H1 (cell line): ENCODE results near the gene STX11. TPM values are rescaled to one million over a fixed set of nuclear protein-coding genes. Genes with fewer than 3 reads are reported as not detected.

ENCODE experiments used
- CTCF ChIA-PET: fragments of 300-600 bp; sonication (Branson Sonifier 250); formaldehyde crosslinking; loops from one replicate; lab custom pipeline; 2021; ENCODE audit not compliant: partially characterized antibody; lab: Charles Lee
- POLR2A ChIA-PET: fragments of 300-600 bp; sonication (Branson Sonifier 250); formaldehyde crosslinking; loops from one replicate; lab custom pipeline; 2021; ENCODE audit warnings: inconsistent platforms; ENCODE audit not compliant: partially characterized antibody; lab: Charles Lee
- DNase-seq, 2 experiments: peaks; one replicate each; pipeline versions ENCODE4 v3.0.0 to v3.0.0-alpha.2; 2010 to 2022; ENCODE audit warnings: low spot score in 2 of 2, low read depth in 1 of 2, mixed read lengths in 1 of 2
- FAIRE-seq: peaks from 2 replicates; lab custom pipeline; 2011; peaks lifted over from hg19 to GRCh38; lab: Jason Lieb, UNC
- H2AFZ ChIP-seq: 2 replicates; pipeline ENCODE4 v1.8.1; 2012; ENCODE audit warnings: low read length, inconsistent platforms
- H2AK5ac ChIP-seq: 2 replicates; pipeline ENCODE4 v1.6.1; 2013; ENCODE audit warnings: low read depth, low read length
- H2BK120ac ChIP-seq: replicated peaks from 2 replicates; pipeline ENCODE3; 2013; ENCODE audit warnings: low read depth, low read length, inconsistent platforms
- H2BK12ac ChIP-seq: 2 replicates; pipeline ENCODE4 v1.6.1; 2013; ENCODE audit warnings: low read depth, low read length
- H2BK15ac ChIP-seq: 2 replicates; pipeline ENCODE4 v1.6.1; 2013; ENCODE audit warnings: low read length
- H2BK20ac ChIP-seq: 2 replicates; pipeline ENCODE4 v1.6.1; 2013; ENCODE audit warnings: low read length
- H2BK5ac ChIP-seq: 2 replicates; pipeline ENCODE4 v1.6.1; 2013; ENCODE audit warnings: low read depth, low read length
- H3K14ac ChIP-seq: 2 replicates; pipeline ENCODE4 v1.6.1; 2013; ENCODE audit warnings: inconsistent platforms; ENCODE audit not compliant: insufficient read length
- H3K18ac ChIP-seq: 2 replicates; pipeline ENCODE4 v1.6.1; 2013; ENCODE audit warnings: low read length; ENCODE audit errors: extremely low read depth
- H3K23ac ChIP-seq: 2 replicates; pipeline ENCODE4 v1.6.1; 2013; ENCODE audit warnings: inconsistent platforms; ENCODE audit not compliant: insufficient read length
- H3K23me2 ChIP-seq: 2 replicates; pipeline ENCODE4 v1.6.1; 2013; ENCODE audit warnings: low read depth, low read length
- H3K27ac ChIP-seq: 2 replicates; pipeline ENCODE4 v1.6.1; 2011; ENCODE audit warnings: low read depth, low read length, inconsistent platforms
- H3K27me3 ChIP-seq, 4 experiments: replicated peaks in 1 of 4; 1 replicate in 1 of 4; 2 replicates in 3 of 4; pipeline versions ENCODE4 v1.6.1 to v1.8.1; 2011 to 2013; ENCODE audit warnings: low read length in 3 of 4, mild to moderate bottlenecking in 3 of 4, inconsistent platforms in 2 of 4, mixed read lengths in 2 of 4, moderate library complexity in 1 of 4; ENCODE audit not compliant: control insufficient read depth in 3 of 4, insufficient read depth in 3 of 4; ENCODE audit errors: extremely low read depth in 1 of 4
- H3K36me3 ChIP-seq, 4 experiments: 2 replicates each; pipeline versions ENCODE4 v1.6.1 to v1.8.1; 2011 to 2013; ENCODE audit warnings: mild to moderate bottlenecking in 4 of 4, low read length in 3 of 4, moderate library complexity in 2 of 4, control low read depth in 1 of 4, inconsistent platforms in 1 of 4; ENCODE audit not compliant: insufficient read depth in 4 of 4, control insufficient read depth in 2 of 4
- H3K4ac ChIP-seq: replicated peaks from 2 replicates; pipeline ENCODE3; 2013; ENCODE audit warnings: low read length, low read depth, mixed read lengths, inconsistent platforms; ENCODE audit not compliant: insufficient read length
- H3K4me1 ChIP-seq, 4 experiments: replicated peaks in 1 of 4; 1 replicate in 1 of 4; 2 replicates in 3 of 4; pipeline versions ENCODE4 v1.6.1 to v1.8.1; 2011 to 2013; ENCODE audit warnings: low read length in 3 of 4, inconsistent platforms in 2 of 4, mixed read lengths in 1 of 4; ENCODE audit not compliant: insufficient read depth in 4 of 4, control insufficient read depth in 3 of 4
- H3K4me2 ChIP-seq, 2 experiments: 2 replicates each; pipeline versions ENCODE4 v1.6.1 to v1.8.1; 2011 to 2013; ENCODE audit warnings: low read depth in 2 of 2, low read length in 2 of 2, control low read depth in 1 of 2, inconsistent platforms in 1 of 2, mild to moderate bottlenecking in 1 of 2; ENCODE audit not compliant: insufficient read depth in 1 of 2
- H3K4me3 ChIP-seq, 4 experiments: fragments of 200-600, 300-600 bp in 1 of 4; sonication (generic), shearing (Covaris generic), sonication (Bioruptor Twin) in 1 of 4; 2 replicates each; pipeline versions ENCODE4 v1.5.1 to v1.8.1; 2011 to 2016; ENCODE audit warnings: low read length in 4 of 4, low read depth in 3 of 4, control low read depth in 2 of 4, inconsistent platforms in 2 of 4, mild to moderate bottlenecking in 2 of 4, mixed read lengths in 1 of 4, moderate library complexity in 1 of 4; ENCODE audit not compliant: insufficient read depth in 2 of 4; ENCODE audit errors: extremely low read depth in 1 of 4
- H3K56ac ChIP-seq: replicated peaks from 2 replicates; pipeline ENCODE3; 2013; ENCODE audit warnings: low read depth, mild to moderate bottlenecking, mixed read lengths, low read length, inconsistent platforms; ENCODE audit not compliant: insufficient read length
- H3K79me1 ChIP-seq: 2 replicates; pipeline ENCODE4 v1.6.1; 2013; ENCODE audit warnings: low read depth, low read length, control low read depth
- H3K79me2 ChIP-seq, 2 experiments: 2 replicates each; pipeline versions ENCODE4 v1.6.1 to v1.8.1; 2012 to 2013; ENCODE audit warnings: low read length in 2 of 2, mild to moderate bottlenecking in 2 of 2, inconsistent platforms in 1 of 2; ENCODE audit not compliant: insufficient read depth in 2 of 2, control insufficient read depth in 1 of 2
- H3K9ac ChIP-seq, 4 experiments: replicated peaks in 1 of 4; 1 replicate in 1 of 4; 2 replicates in 3 of 4; pipeline versions ENCODE4 v1.6.1 to v1.8.1; 2011 to 2013; ENCODE audit warnings: low read depth in 3 of 4, low read length in 3 of 4, control low read depth in 2 of 4, mild to moderate bottlenecking in 2 of 4, moderate library complexity in 2 of 4, inconsistent platforms in 1 of 4; ENCODE audit errors: extremely low read depth in 1 of 4
- H3K9me3 ChIP-seq, 2 experiments: 2 replicates each; pipeline versions ENCODE4 v1.6.1 to v1.8.1; 2012 to 2013; ENCODE audit warnings: mild to moderate bottlenecking in 2 of 2, moderate library complexity in 2 of 2, control low read depth in 1 of 2, inconsistent platforms in 1 of 2, low read depth in 1 of 2, low read length in 1 of 2, mixed read lengths in 1 of 2; ENCODE audit not compliant: insufficient read depth in 2 of 2
- H4K20me1 ChIP-seq, 2 experiments: replicated peaks in 1 of 2; 2 replicates each; pipeline versions ENCODE3 to v1.8.1; 2011 to 2013; ENCODE audit warnings: inconsistent platforms in 2 of 2, low read length in 2 of 2, mild to moderate bottlenecking in 1 of 2; ENCODE audit not compliant: insufficient read depth in 2 of 2, control insufficient read depth in 1 of 2
- H4K5ac ChIP-seq: 2 replicates; pipeline ENCODE4 v1.6.1; 2013; ENCODE audit warnings: low read length, low read depth, mixed read lengths, inconsistent platforms; ENCODE audit not compliant: insufficient read length
- H4K8ac ChIP-seq: 2 replicates; pipeline ENCODE4 v1.8.0; 2013; ENCODE audit warnings: mild to moderate bottlenecking, moderate library complexity, low read length, inconsistent platforms; ENCODE audit not compliant: insufficient read depth; ENCODE audit errors: extremely low read depth
- H4K91ac ChIP-seq: replicated peaks from 2 replicates; pipeline ENCODE3; 2013; ENCODE audit warnings: low read length, mixed read lengths, inconsistent platforms; ENCODE audit not compliant: insufficient read length
- BACH1 ChIP-seq: IDR thresholded peaks from 2 replicates; pipeline ENCODE4 v1.6.1; 2012; ENCODE audit warnings: low read length, improper control_type of control experiment
- BCL11A ChIP-seq, 2 experiments: IDR thresholded peaks; one replicate each; pipeline ENCODE4 v1.6.1; 2011; ENCODE audit warnings: low read depth in 2 of 2, low read length in 2 of 2, mild to moderate bottlenecking in 2 of 2
- EGR1 ChIP-seq: IDR thresholded peaks from 2 replicates; pipeline ENCODE4 v1.6.1; 2011; ENCODE audit warnings: low read depth, low read length, borderline replicate concordance
- HDAC2 ChIP-seq, 2 experiments: fragments of 300-600 bp in 1 of 2; sonication (generic) in 1 of 2; IDR thresholded peaks; 2 replicates each; pipeline ENCODE4 v1.6.1; 2011 to 2012; ENCODE audit warnings: low read depth in 2 of 2, low read length in 2 of 2, mild to moderate bottlenecking in 2 of 2, moderate library complexity in 2 of 2, borderline replicate concordance in 1 of 2, inconsistent platforms in 1 of 2
- HDAC6 ChIP-seq: IDR thresholded peaks from one replicate; pipeline ENCODE4 v1.7.1; 2012; ENCODE audit warnings: low read depth, mild to moderate bottlenecking, inconsistent platforms, low read length, moderate library complexity
- KDM1A ChIP-seq: fragments of 200-600, 300-600 bp; sonication (generic); IDR thresholded peaks from 2 replicates; pipeline ENCODE4 v1.7.1; 2016; ENCODE audit warnings: mild to moderate bottlenecking, low read length, borderline replicate concordance
- POU5F1 ChIP-seq: IDR thresholded peaks from 2 replicates; pipeline ENCODE4 v1.6.1; 2011; ENCODE audit warnings: low read depth, mild to moderate bottlenecking, low read length, moderate library complexity
- RNF2 ChIP-seq: fragments of 200-900, 300-1000 bp; sonication (generic); IDR thresholded peaks from 2 replicates; pipeline ENCODE4 v1.7.1; 2016; ENCODE audit warnings: borderline replicate concordance, low read depth, mild to moderate bottlenecking, antibody characterized with exemption, low read length; ENCODE audit not compliant: poor library complexity, severe bottlenecking; ENCODE audit errors: missing control alignments
- SUZ12 ChIP-seq: fragments of 200-600 bp; sonication (generic); IDR thresholded peaks from 2 replicates; pipeline ENCODE4 v1.6.1; 2012; ENCODE audit warnings: mild to moderate bottlenecking, inconsistent platforms, low read length, moderate library complexity, mixed read lengths
- WGBS, 2 experiments: shearing (Covaris generic) in 1 of 2; methylation state at CpG; one replicate each; pipeline versions ENCODE4 v1.1.6 to v1.1.7; 2013 to 2015; ENCODE audit warnings: low lambda C conversion rate in 2 of 2, mixed read lengths in 2 of 2, inconsistent platforms in 1 of 2, low coverage in 1 of 2, missing lambda C conversion rate in 1 of 2; ENCODE audit not compliant: insufficient replicate concordance in 2 of 2, insufficient coverage in 1 of 2, insufficient read length in 1 of 2; ENCODE audit errors: extremely low coverage in 1 of 2, missing lambda C conversion rate in 1 of 2; 5-methylcytosine and 5-hydroxymethylcytosine counted together
- polyA plus RNA-seq, 7 experiments: library from polyadenylated mRNA; depleted of rRNA in 3 of 7; stranded (reverse) in 5 of 7; unstranded in 2 of 7; fragments of >200 nt in 5 of 7; fragments of 200-250 nt in 2 of 7; gene quantifications; 1 replicate in 5 of 7; 2 replicates in 1 of 7; 4 replicates in 1 of 7; pipeline versions ENCODE4 v1.2.1 to v1.2.3, GENCODE V29; 2011 to 2013; ENCODE audit warnings: missing spikeins in 2 of 7, mixed read lengths in 2 of 7
- total RNA-seq: library from RNA; stranded (reverse); fragmentation: NEBNext Ultra II Directional; extraction: Animal tissue kit (Norgen Biotek cat#: 25700); gene quantifications from 2 replicates; pipeline ENCODE4 v1.2.1, GENCODE V29; 2021
- TF ChIP-seq, protein P1 (sequence below): IDR thresholded peaks from 2 replicates; pipeline ENCODE4 v1.6.1; 2011; ENCODE audit warnings: low read depth, mild to moderate bottlenecking, low read length; ENCODE audit not compliant: insufficient read depth

The STX11 gene
- total and polyA plus RNA-seq, 2 of the 8 experiments (the other 6 are each of a cell fraction or from before 2014, with no cell fraction given) = 0.15 to 0.34 TPM

- Histone ChIP-seq H3K14ac (no peak overlapping the region), H4K5ac (no peak overlapping the region), H3K4me2 (no peak overlapping the region), H4K20me1 (no peaks in the 10 kb centered on the region), H3K4me3 (no peak overlapping the region), H3K23me2 (no peaks in the 10 kb centered on the region; the same call in 1 of the 2 replicates), H2BK12ac (no peak overlapping the region), H3K9me3 (no peaks in the 10 kb centered on the region), H3K4me1 (no peaks in the 10 kb centered on the region), H3K79me1 (no peaks in the 10 kb centered on the region), H3K56ac (no peak overlapping the region), H3K18ac (no peak overlapping the region), H2BK5ac (no peak overlapping the region), H3K79me2 (no peaks in the 10 kb centered on the region), H3K23ac (no peak overlapping the region), H2AFZ (no peak overlapping the region), H3K27me3 (no peaks in the 10 kb centered on the region), H2BK20ac (no peak overlapping the region), H4K91ac (no peak overlapping the region), H3K36me3 (no peaks in the 10 kb centered on the region), H2BK15ac (no peak overlapping the region), H2AK5ac (no peak overlapping the region), H2BK120ac (no peak overlapping the region), H3K9ac (no peak overlapping the region), H3K4ac (no peak overlapping the region), H4K8ac (no peak overlapping the region), H3K27ac (no peak overlapping the region)
- FAIRE-seq (no peak), DNase-seq (no peak)
- POLR2A ChIA-PET = no interaction called here
- TF ChIP-seq BACH1 (no peak), BCL11A (IDR thresholded peaks at IDR 0.05; ENCODE audit: low read depth in 2 of 2, low read length in 2 of 2) (no peak), SUZ12 (no peak), RNF2 (no peak), HDAC6 (no peak), EGR1 (no peak), POU5F1 (no peak), KDM1A (no peak), HDAC2 (IDR thresholded peaks at IDR 0.05; ENCODE audit: borderline replicate concordance in 1 of 2, low read depth in 2 of 2, low read length in 2 of 2) (no peak)
- TF ChIP-seq, protein P1, sequence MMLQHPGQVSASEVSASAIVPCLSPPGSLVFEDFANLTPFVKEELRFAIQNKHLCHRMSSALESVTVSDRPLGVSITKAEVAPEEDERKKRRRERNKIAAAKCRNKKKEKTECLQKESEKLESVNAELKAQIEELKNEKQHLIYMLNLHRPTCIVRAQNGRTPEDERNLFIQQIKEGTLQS = no peak
- WGBS, 2 experiments = 94% methylated on average over 2 of the region's 2 CpGs; no CpG with 5 or more reads in 1 of the 2 experiments
- CTCF ChIA-PET = no interaction called here
Observed at GRCh38 chr6:144179828-144180227, 29.5 kb downstream of the STX11 start.
